ENCODE results near the gene ANO10. TPM values are rescaled to one million over a fixed set of nuclear protein-coding genes. Genes with fewer than 3 reads are reported as not detected.

The ANO10 gene
- total and polyA plus RNA-seq, 2 of the 8 experiments (the other 6 are each of a cell fraction or from before 2014, with no cell fraction given), result 38.0 to 53.2 TPM

- H3K27ac ChIP-seq (ENCODE audit: low read depth, low read length), result no peak overlapping the region
- H3K56ac ChIP-seq (replicated peaks; ENCODE audit: insufficient read length, low read depth, low read length), result no peak overlapping the region
- no peaks in the 10 kb centered on the region for H3K27me3 ChIP-seq (replicated peaks in 1 of 4; ENCODE audit: control insufficient read depth in 3 of 4, extremely low read depth in 1 of 4, insufficient read depth in 3 of 4, low read length in 3 of 4)
- H4K5ac ChIP-seq (ENCODE audit: insufficient read length, low read depth, low read length), result no peak overlapping the region
- no peak overlapping the region for H2BK120ac ChIP-seq (replicated peaks; ENCODE audit: low read depth, low read length)
- WGBS, 2 experiments (ENCODE audit: extremely low coverage in 1 of 2, insufficient coverage in 1 of 2, insufficient read length in 1 of 2, insufficient replicate concordance in 2 of 2, low coverage in 1 of 2, low lambda C conversion rate in 2 of 2, missing lambda C conversion rate in 1 of 2), result 98% methylated on average over 2 of the region's 2 CpGs; no CpG with 5 or more reads in 1 of the 2 experiments
- H4K91ac ChIP-seq (replicated peaks; ENCODE audit: insufficient read length, low read length), result no peak overlapping the region
- no peak overlapping the region for H2AK5ac ChIP-seq (ENCODE audit: low read depth, low read length)
- H3K79me2 ChIP-seq (ENCODE audit: control insufficient read depth in 1 of 2, insufficient read depth in 2 of 2, low read length in 2 of 2), result no peaks in the 10 kb centered on the region
- POLR2A ChIA-PET (ENCODE audit: partially characterized antibody), result no interaction called here
- H3K4me3 ChIP-seq (ENCODE audit: extremely low read depth in 1 of 4, insufficient read depth in 2 of 4, low read depth in 3 of 4, low read length in 4 of 4), result no peak overlapping the region
- H3K9me3 ChIP-seq (ENCODE audit: insufficient read depth in 2 of 2, low read depth in 1 of 2, low read length in 1 of 2), result peaks cover 15 to 16% of the 10 kb centered on the region in 2 experiments
- no peak overlapping the region for H2BK15ac ChIP-seq (ENCODE audit: low read length)
- H3K23ac ChIP-seq (ENCODE audit: insufficient read length), result no peak overlapping the region
- H3K4ac ChIP-seq (replicated peaks; ENCODE audit: insufficient read length, low read depth, low read length), result no peak overlapping the region
- H3K79me1 ChIP-seq (ENCODE audit: low read depth, low read length), result no peaks in the 10 kb centered on the region
- no peaks in the 10 kb centered on the region for H4K20me1 ChIP-seq (replicated peaks in 1 of 2; ENCODE audit: control insufficient read depth in 1 of 2, insufficient read depth in 2 of 2, low read length in 2 of 2)
- DNase-seq (ENCODE audit: low read depth in 1 of 2, low spot score in 2 of 2) (no peak), FAIRE-seq (no peak)
- peaks cover 0 to 11% (median 4%) of the 10 kb centered on the region in 4 experiments; a peak in 2 of 8 replicates for H3K36me3 ChIP-seq (ENCODE audit: control insufficient read depth in 2 of 4, insufficient read depth in 4 of 4, low read length in 3 of 4)
- no peak overlapping the region for H3K4me2 ChIP-seq (ENCODE audit: insufficient read depth in 1 of 2, low read depth in 2 of 2, low read length in 2 of 2)
- H3K18ac ChIP-seq (ENCODE audit: extremely low read depth, low read length), result no peak overlapping the region
- no peak overlapping the region for H4K8ac ChIP-seq (ENCODE audit: extremely low read depth, insufficient read depth, low read length)
- H2BK5ac ChIP-seq (ENCODE audit: low read depth, low read length), result no peak overlapping the region
- no peaks in the 10 kb centered on the region for H3K23me2 ChIP-seq (ENCODE audit: low read depth, low read length)
- H3K4me1 ChIP-seq (replicated peaks in 1 of 4; ENCODE audit: control insufficient read depth in 3 of 4, insufficient read depth in 4 of 4, low read length in 3 of 4), result no peaks in the 10 kb centered on the region
- H2BK20ac ChIP-seq (ENCODE audit: low read length), result no peak overlapping the region
- H2AFZ ChIP-seq (ENCODE audit: low read length), result no peak overlapping the region
- CTCF ChIA-PET (ENCODE audit: partially characterized antibody), result no interaction called here
- H2BK12ac ChIP-seq (ENCODE audit: low read depth, low read length), result no peak overlapping the region
- no peak overlapping the region for H3K14ac ChIP-seq (ENCODE audit: insufficient read length)
- no peak overlapping the region for H3K9ac ChIP-seq (replicated peaks in 1 of 4; ENCODE audit: extremely low read depth in 1 of 4, low read depth in 3 of 4, low read length in 3 of 4)
- TF ChIP-seq EZH2 (IDR thresholded peaks at IDR 0.05; ENCODE audit: low read depth, low read length, severe bottlenecking), result no peak
- TF ChIP-seq SIX5 (IDR thresholded peaks at IDR 0.05; ENCODE audit: low read depth, low read length), result no peak
- no peak for TF ChIP-seq E2F6 (IDR thresholded peaks at IDR 0.05)
- no peak for TF ChIP-seq ZNF274 (IDR thresholded peaks at IDR 0.05; ENCODE audit: borderline replicate concordance, extremely low read depth, low read length)
- TF ChIP-seq JUND (IDR thresholded peaks at IDR 0.05; ENCODE audit: low read length), result no peak
- TF ChIP-seq CHD2 (IDR thresholded peaks at IDR 0.05; ENCODE audit: low read length), result no peak
- TF ChIP-seq TBP (IDR thresholded peaks at IDR 0.05; ENCODE audit: low read depth, low read length), result no peak
- no peak for TF ChIP-seq RBBP5 (IDR thresholded peaks at IDR 0.05; ENCODE audit: borderline replicate concordance, low read depth, low read length)
- TF ChIP-seq CEBPB (IDR thresholded peaks at IDR 0.05; ENCODE audit: low read depth, low read length), result no peak
- no peak for TF ChIP-seq EGR1 (IDR thresholded peaks at IDR 0.05; ENCODE audit: borderline replicate concordance, low read depth, low read length)
- no peak for TF ChIP-seq KDM1A (IDR thresholded peaks at IDR 0.05; ENCODE audit: borderline replicate concordance, low read length)
- no peak for TF ChIP-seq GABPA (IDR thresholded peaks at IDR 0.05; ENCODE audit: borderline replicate concordance, insufficient read depth, low read length)
- no peak for TF ChIP-seq CHD1 (IDR thresholded peaks at IDR 0.05; ENCODE audit: low read depth, low read length)
- no peak for TF ChIP-seq KDM5A (IDR thresholded peaks at IDR 0.05; ENCODE audit: low read length)
- TF ChIP-seq SRF (IDR thresholded peaks at IDR 0.05; ENCODE audit: low read depth, low read length), result no peak
- no peak for TF ChIP-seq TCF12 (IDR thresholded peaks at IDR 0.05; ENCODE audit: low read depth, low read length)
Observed at GRCh38 chr3:43461345-43461744, 160.5 kb downstream of the ANO10 start.

Data from H1 (cell line).